Astrocyte of the spinal cord (primary cell): ENCODE data around the gene LTB4R.
A peak's percentile ranks its signal among the peaks of the same experiment; 100 is the strongest.

Source experiments
- DNase-seq: peaks from one replicate; pipeline ENCODE4 v3.0.0; 2011; ENCODE audit warnings: low read depth, low spot score
- H3K4me3 ChIP-seq: 2 replicates; pipeline ENCODE4 v1.5.1; 2011; ENCODE audit warnings: low read depth, mild to moderate bottlenecking, low read length, moderate library complexity
- CTCF ChIP-seq: IDR thresholded peaks from 2 replicates; pipeline ENCODE4 v1.5.1; 2012; ENCODE audit warnings: low read depth, mild to moderate bottlenecking, low read length, inconsistent platforms
- in situ Hi-C: cut with HindIII; loops from 2 replicates; pipeline ENCODE4 v1.10.0; 2017; ENCODE audit warnings: low sequenced_read_pairs

LTB4R gene

GRCh38 chr14:24271134-24271833 lies 40.0 kb upstream of the LTB4R start, which contains the start of gene RABGGTA:
Gene RABGGTA, minus strand, starts transcription at chr14:24271597. Its CDS starts 482 bp downstream, at chr14:24271115.
- DNase-seq, result peak; percentile 86
- TF ChIP-seq CTCF, result peak; percentile 73
- peak within 1 kb of the TSS; percentile 93 for H3K4me3 ChIP-seq
- in situ Hi-C loops, result no loop called here

- H3K4me3 ChIP-seq, result peak overlapping the region; percentile 93
- in situ Hi-C loops, result no loop called here
- TF ChIP-seq CTCF, result no peak
- DNase-seq, result no peak
These were observed 39.5 kb upstream of the LTB4R start for GRCh38 chr14:24271834-24272263.

GRCh38 chr14:24272467-24272866 lies 38.8 kb upstream of the LTB4R start:
- in situ Hi-C loops, result no loop called here
- no peak overlapping the region for H3K4me3 ChIP-seq
- TF ChIP-seq CTCF, result no peak
- no peak for DNase-seq

GRCh38 chr14:24273422-24273998 lies 37.8 kb upstream of the LTB4R start:
- TF ChIP-seq CTCF, result no peak
- in situ Hi-C loops, result no loop called here
- no peak overlapping the region for H3K4me3 ChIP-seq
- DNase-seq, result no peak

- in situ Hi-C loops, result no loop called here
- no peak for TF ChIP-seq CTCF
- DNase-seq, result no peak
- H3K4me3 ChIP-seq, result no peak overlapping the region
These were observed 37.2 kb upstream of the LTB4R start for GRCh38 chr14:24274101-24274543.

GRCh38 chr14:24277071-24277470 lies 34.2 kb upstream of the LTB4R start:
- no peak for DNase-seq
- no peak for TF ChIP-seq CTCF
- H3K4me3 ChIP-seq, result no peak overlapping the region
- in situ Hi-C loops, result no loop called here
